NCI-H128 (cell line): ENCODE results near the gene CAVIN3.
"Not testable (repeated sequence)": the region's sequence is repeated elsewhere in the genome, so short reads cannot be mapped to it uniquely, and the experiment has no call there.

Experiments
- DNase-seq: peaks from one replicate; lab custom pipeline; 2025; ENCODE audit not compliant: unreplicated experiment; lab: John Stamatoyannopoulos, UW

The CAVIN3 gene

DNA sequence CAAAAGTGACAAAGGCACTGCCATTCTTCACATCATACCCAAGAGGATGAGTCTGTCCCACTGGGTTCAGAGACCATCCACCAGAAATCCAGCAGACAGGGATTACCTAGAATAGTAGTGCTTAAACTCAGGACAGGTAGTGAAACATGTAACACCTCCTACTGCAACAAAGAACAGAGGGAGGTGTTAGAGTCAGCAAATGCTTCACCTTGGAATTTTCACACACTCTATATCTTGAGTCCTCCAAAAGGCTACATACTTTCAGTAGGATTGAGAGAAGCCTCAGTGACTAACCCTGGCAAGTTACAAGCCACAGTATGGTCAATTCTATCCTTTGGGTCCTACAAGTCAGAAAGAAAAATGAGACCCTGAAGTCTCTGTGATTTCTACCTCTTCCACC lies 6.0 kb upstream of the CAVIN3 start:
- DNase-seq = no peak

- no peak for DNase-seq
Observed at GRCh38 chr11:6323291-6323905, 3.1 kb upstream of the CAVIN3 start.

DNA sequence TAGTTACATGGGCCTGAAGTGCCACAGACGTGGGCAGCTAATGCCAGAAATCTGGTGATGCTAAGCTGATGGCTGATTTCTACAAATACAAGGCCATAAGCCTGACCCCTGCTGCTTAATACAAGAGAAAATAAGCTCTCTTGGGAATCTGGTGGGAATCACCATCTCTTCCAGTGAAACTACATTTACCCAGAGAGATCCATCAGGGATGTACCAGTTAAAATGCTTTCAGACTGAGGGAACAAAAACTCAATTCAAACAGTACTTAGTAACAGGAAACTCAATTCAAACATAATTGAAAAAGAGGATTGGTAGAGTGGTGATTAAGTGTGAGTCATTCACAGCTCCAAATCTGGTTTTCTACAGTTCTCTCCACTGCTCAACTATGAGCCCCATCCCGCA lies 1.7 kb upstream of the CAVIN3 start:
- DNase-seq = no peak

- DNase-seq = no peak
Observed at GRCh38 chr11:6321356-6321755, 1.1 kb upstream of the CAVIN3 start.

- DNase-seq = no peak
Observed at GRCh38 chr11:6319704-6320410, 444 bp downstream of the CAVIN3 start.

DNA sequence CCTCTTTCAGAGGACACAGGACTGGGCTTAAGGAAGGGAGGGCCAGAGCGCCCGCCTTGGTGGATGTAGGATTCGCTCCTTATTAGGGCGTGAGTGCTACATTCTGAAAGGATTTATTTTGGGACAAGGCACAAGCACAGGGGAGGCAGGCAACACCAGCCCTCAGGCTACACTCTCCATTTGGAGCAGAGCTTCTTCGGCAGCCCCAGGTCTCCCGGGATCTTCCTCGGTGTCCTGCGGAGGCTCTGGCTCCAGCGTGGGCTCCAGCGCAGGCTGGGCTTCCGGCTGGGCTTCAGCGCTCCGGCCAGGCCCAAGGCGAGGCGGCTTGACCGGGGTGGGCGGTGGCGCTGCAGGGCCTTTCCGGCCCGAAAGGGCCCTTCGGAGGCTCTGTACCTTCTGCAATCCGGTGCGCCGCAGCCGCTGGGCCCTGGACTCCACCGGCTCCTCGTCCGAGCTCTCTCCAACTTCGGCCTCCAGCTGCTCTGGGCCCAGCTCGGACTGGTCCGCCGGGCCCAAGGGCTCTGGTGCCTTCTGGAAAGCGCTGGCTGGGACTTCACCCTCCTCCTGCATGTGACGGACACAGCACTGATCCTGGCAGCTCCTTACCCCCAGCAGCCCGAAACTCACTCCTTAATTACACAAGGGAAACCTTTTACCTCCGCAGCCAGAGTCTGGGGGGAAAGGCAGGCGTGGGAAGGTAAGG lies 1.1 kb downstream of the CAVIN3 start:
- no peak for DNase-seq

- DNase-seq = no peak
Observed at GRCh38 chr11:6318204-6318603, 2.1 kb downstream of the CAVIN3 start.

DNA sequence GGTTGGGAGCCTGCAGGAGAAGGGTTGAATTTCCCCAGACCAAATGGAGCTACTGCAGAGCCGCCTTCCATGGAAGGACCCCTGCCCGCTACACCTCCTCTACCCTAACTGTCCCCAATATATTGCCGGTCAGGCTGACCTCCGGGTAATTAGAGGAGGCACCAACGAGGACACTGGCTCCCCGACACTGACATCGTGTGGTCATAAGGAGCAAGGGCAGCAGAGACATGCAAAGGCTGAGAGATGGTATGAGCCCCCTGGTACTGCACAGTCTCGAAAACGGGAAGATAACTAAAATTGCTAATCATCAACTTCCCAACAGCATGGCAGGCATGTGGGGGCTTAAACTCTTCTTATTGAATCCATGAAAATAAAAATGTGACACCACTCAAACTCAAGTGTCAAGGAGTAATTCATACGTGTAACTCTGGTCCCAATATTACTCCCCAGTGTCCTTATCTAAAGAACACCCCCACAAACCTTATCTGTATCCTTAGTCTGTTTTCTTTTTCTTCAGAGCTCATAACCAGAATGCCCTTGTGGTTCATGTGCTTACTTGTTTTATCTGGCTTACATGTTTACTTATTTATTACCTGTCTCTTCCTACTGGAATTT lies 4.4 kb downstream of the CAVIN3 start:
- no peak for DNase-seq

DNA sequence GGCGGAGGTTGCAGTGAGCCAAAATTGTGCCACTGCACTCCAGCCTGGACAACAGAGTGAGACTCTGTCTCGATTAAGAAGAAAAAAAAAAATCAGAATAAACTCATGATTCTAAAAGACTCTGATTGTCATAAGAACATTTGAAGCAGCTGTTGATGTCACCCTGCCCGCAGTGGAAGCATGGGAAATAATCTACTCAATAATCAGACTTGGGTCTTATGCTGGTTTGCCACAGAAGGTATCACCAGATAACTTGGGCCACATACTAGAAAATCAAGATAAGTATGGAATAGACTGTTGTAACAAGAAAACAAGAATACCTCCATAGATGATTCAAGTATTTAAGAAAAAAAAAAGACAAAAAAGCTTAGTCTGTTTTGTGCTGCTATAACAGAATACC lies 8.2 kb downstream of the CAVIN3 start:
- DNase-seq = no peak

DNA sequence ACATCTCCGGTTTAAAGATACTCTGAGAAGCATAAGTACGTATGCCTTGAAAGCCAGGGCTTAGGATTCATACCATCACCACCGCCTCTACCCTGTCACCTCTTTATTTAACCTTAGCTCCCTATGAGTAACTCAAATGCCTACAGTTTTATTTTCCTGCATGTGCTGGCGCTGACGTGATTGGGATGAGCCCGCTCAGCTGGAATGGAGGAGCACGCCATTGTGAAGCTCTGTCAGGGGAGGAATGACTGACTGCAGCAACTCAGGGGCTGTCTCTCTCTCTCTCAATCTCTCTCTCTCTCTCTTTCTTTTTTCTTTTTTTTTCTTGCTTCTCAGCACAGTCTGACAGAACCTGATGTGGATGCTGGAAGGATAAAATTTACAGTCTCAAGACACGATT lies 12.4 kb downstream of the CAVIN3 start:
- no peak for DNase-seq

GRCh38 chr11:6305297-6305696 lies 15.0 kb downstream of the CAVIN3 start:
- DNase-seq = no peak

DNA sequence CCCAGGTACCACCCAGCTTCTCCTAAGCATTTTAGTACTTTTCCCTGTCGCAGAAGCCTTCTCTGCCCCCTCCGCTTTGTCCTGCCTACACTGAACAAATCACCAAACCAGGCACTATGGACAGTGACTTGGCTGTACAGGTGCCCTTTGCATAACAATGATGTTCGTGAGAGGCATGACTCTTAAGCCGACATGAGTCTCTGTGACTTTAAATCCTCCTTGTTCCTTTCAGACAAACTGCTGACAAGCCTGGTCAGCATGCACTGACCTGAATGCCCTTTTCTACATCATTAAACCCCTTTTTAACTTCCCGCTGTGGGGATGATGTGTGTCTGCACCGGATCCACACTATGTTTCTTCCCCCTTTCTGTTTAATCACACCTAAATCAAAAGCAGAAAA lies 16.6 kb downstream of the CAVIN3 start:
- no peak for DNase-seq

DNA sequence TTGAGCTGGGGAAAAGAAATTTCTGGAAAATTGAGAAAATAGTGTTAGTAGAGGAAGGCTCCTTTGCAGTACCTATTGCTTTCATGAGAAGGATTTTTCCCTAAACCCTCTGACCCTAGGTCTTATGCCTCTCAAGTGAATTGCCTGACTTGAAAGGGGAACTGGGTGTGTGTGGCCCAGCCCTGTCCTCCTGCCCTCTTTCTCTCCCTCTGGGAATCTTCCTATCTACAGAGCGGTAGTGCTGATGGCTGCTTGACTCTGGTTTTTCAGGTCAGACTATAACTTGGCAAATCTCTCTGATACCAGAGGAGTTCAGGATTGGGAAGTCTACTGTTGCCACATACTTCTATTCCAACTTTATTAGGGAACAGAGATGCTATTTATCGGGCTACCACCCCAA lies 19.2 kb downstream of the CAVIN3 start:
- DNase-seq = no peak

DNA sequence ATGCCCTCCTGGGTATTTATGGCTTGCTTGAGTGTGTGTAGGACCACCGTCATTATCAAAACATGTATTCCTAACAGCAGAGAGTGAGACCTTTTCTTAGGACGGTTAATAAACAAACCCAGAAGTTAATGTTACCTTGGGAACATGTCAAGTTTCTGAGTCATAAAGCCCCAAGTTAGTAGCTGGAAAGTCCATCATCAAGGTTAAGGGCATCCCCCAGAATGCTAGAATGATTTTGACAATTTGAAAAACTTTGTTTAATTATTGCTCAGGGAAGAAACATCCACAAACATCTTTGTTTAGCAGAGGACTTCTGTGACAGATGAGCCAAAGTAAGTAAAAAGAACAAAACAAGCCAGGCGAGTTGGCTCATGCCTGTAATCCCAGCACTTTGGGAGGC lies 20.0 kb downstream of the CAVIN3 start:
- no peak for DNase-seq

DNA sequence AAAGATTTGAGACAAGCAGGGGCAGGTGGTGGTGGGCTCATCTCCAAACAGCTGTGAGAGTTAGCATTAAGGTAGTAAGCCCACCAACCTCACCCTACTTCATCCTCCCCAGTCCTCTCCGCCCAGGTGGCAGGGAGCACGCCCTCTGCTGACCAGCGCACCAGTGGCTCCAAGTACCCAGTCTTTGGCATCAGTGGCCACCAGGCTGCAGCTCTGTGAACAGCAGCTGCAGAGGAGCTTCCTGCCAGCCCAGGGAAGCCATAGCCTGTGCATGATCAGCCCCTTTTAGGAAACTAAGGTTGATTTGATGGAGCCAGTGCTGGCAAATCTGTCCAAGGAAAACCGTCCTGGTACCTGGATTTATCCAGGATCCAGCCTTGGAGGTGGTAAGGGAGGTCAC lies 21.7 kb downstream of the CAVIN3 start:
- no peak for DNase-seq

- DNase-seq = no peak
Observed at GRCh38 chr11:6297831-6298230, 22.5 kb downstream of the CAVIN3 start.

DNA sequence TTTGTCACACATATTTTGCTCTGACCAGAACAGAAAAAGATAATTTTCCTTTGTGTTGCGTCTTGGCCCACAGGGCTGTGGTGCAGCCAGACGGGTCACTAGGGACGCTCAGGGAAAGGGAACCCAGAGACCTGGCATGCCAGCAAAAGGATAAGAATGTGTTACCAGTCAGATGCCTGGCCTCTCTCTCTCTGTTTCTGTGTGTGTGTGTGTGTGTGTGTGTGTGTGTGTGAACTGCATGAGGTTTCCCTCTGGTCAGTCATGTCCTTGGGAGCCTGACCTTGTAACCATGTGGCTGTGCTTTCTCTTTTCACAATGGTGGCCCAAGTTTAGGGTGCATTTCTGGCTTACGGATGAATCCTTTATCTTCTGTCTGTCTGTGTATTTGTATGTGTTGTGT lies 35.3 kb downstream of the CAVIN3 start:
- DNase-seq = no peak

GRCh38 chr11:6284250-6284649 lies 36.1 kb downstream of the CAVIN3 start:
- DNase-seq = no peak

- no peak for DNase-seq
Observed at GRCh38 chr11:6283453-6284023, 36.8 kb downstream of the CAVIN3 start.

DNA sequence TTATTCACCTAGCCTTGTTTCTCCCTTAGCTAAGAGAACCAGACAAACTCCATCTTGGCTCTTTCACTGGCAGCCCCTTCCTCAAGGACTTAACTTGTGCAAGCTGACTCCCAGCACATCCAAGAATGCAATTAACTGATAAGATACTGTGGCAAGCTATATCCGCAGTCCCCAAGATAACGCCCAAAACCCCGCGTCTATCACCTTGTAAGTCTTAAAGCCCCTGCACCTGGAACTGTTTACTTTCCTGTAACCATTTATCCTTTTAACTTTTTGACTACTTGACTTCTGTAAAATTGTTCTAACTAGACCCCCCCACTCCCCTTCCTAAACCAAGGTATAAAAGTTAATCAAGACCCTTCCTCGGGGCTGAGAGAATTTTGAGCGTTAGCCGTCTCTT lies 39.5 kb downstream of the CAVIN3 start:
- not testable (repeated sequence) for DNase-seq

GRCh38 chr11:6273188-6273587 lies 47.1 kb downstream of the CAVIN3 start:
- DNase-seq = no peak

- DNase-seq = no peak
Observed at GRCh38 chr11:6271598-6271997, 48.7 kb downstream of the CAVIN3 start.
